GM12872 (cell line): ENCODE results near the gene FBXL12.

ENCODE experiments used
- CTCF ChIP-seq: IDR thresholded peaks from 3 replicates; pipeline ENCODE4 v1.5.1; 2011; ENCODE audit warnings: low read depth, mild to moderate bottlenecking, low read length, moderate library complexity; ENCODE audit not compliant: insufficient read depth

Gene FBXL12

GRCh38 chr19:9785367-9786331, 33.2 kb downstream of the FBXL12 start:
- no peak for TF ChIP-seq CTCF

- TF ChIP-seq CTCF = no peak
Observed at GRCh38 chr19:9782338-9782737, 36.5 kb downstream of the FBXL12 start.

GRCh38 chr19:9768175-9769112, 50.4 kb downstream of the FBXL12 start, which contains the start of gene ZNF846:
Gene ZNF846, minus strand, starts transcription at chr19:9768738. Its CDS starts 3,788 bp downstream, at chr19:9764950.
- TF ChIP-seq CTCF = no peak
